Smooth muscle cell (in vitro differentiated cells): ENCODE results near the gene KIF3A. TPM values are rescaled to one million over a fixed set of nuclear protein-coding genes. Genes with fewer than 3 reads are reported as not detected.

ENCODE experiments used
- DNase-seq: peaks from one replicate; lab custom pipeline; 2025; ENCODE audit not compliant: unreplicated experiment; lab: John Stamatoyannopoulos, UW
- H2AFZ ChIP-seq: fragments of 200-600 bp; sonication (generic); 2 replicates; pipeline ENCODE4 v1.6.0; 2016; ENCODE audit warnings: antibody characterized with exemption, low read depth, mild to moderate bottlenecking
- H3F3A ChIP-seq: fragments of 200-600 bp; sonication (generic); 2 replicates; pipeline ENCODE4 v1.6.0; 2017; ENCODE audit warnings: antibody characterized with exemption, low read depth
- H3K27ac ChIP-seq: fragments of 200-600 bp; sonication (generic); 2 replicates; pipeline ENCODE4 v1.5.1; 2016; ENCODE audit warnings: low read depth, mild to moderate bottlenecking
- H3K27me3 ChIP-seq: fragments of 200-600 bp; sonication (generic); 2 replicates; pipeline ENCODE4 v1.6.1; 2016; ENCODE audit warnings: low read depth, mild to moderate bottlenecking
- H3K36me3 ChIP-seq: fragments of 200-600 bp; sonication (generic); 2 replicates; pipeline ENCODE4 v1.5.1; 2016; ENCODE audit warnings: low read depth
- H3K4me1 ChIP-seq: fragments of 200-600 bp; sonication (generic); 2 replicates; pipeline ENCODE4 v1.5.1; 2016; ENCODE audit warnings: low read depth
- H3K4me2 ChIP-seq: fragments of 200-600 bp; sonication (generic); 2 replicates; pipeline ENCODE4 v1.6.0; 2016; ENCODE audit warnings: mild to moderate bottlenecking
- H3K4me3 ChIP-seq: fragments of 200-600 bp; sonication (generic); 2 replicates; pipeline ENCODE4 v1.5.1; 2016; ENCODE audit warnings: mild to moderate bottlenecking
- H3K79me2 ChIP-seq: fragments of 200-600 bp; sonication (generic); 2 replicates; pipeline ENCODE4 v1.6.0; 2016; ENCODE audit warnings: low read depth, mild to moderate bottlenecking
- H3K9ac ChIP-seq: fragments of 200-600 bp; sonication (generic); 2 replicates; pipeline ENCODE4 v1.6.0; 2016; ENCODE audit warnings: low read depth
- H3K9me3 ChIP-seq: fragments of 200-600 bp; sonication (generic); replicated peaks from 2 replicates; pipeline ENCODE4 v1.5.1; 2016; ENCODE audit warnings: low read depth
- H4K20me1 ChIP-seq: fragments of 200-600 bp; sonication (generic); 2 replicates; pipeline ENCODE4 v1.6.0; 2016; ENCODE audit warnings: low read depth
- WGBS: methylation state at CpG from one replicate; pipeline ENCODE4 v1.1.7; 2016; ENCODE audit warnings: low lambda C conversion rate; 5-methylcytosine and 5-hydroxymethylcytosine counted together
- polyA plus RNA-seq: library from polyadenylated mRNA; unstranded; fragments of >200 nt; fragmentation: Nextera tagmentation; extraction: Ambion mirVana; gene quantifications from 2 replicates; pipeline ENCODE4 v1.2.1, GENCODE V29; 2016
- total RNA-seq: library from RNA; depleted of rRNA; stranded (reverse); fragments of >200 nt; gene quantifications from 2 replicates; pipeline ENCODE4 v1.2.3, GENCODE V29; 2014
- TF ChIP-seq, protein P1 (sequence below): fragments of 200-600 bp; sonication (generic); IDR thresholded peaks from 2 replicates; pipeline ENCODE4 v1.5.1; 2017; ENCODE audit warnings: borderline replicate concordance, mild to moderate bottlenecking, antibody characterized with exemption; ENCODE audit not compliant: insufficient read depth, poor library complexity, severe bottlenecking

The KIF3A gene
- total and polyA plus RNA-seq, 2 experiments from 2014 or later = 12.6 to 21.4 TPM

DNA sequence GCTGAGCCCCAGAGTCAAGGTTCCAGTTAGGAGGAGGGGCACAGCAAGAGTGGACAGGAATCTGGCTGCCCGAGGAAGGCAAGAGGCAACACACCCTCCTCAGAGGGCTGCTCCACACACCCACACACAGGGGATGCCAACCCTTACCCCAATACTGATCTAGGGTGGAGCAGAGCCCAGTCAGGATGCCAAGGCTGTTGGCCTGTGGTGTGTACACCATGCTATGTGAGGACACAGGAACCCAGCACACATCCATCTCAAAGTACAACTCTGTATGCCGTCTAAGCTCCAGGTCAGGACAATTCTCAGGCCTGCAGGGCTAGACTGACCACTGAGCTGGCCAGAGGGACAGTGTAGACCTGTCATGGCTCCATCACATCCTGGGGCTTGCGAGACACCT is 37.1 kb upstream of the KIF3A start:
- TF ChIP-seq, protein P1, sequence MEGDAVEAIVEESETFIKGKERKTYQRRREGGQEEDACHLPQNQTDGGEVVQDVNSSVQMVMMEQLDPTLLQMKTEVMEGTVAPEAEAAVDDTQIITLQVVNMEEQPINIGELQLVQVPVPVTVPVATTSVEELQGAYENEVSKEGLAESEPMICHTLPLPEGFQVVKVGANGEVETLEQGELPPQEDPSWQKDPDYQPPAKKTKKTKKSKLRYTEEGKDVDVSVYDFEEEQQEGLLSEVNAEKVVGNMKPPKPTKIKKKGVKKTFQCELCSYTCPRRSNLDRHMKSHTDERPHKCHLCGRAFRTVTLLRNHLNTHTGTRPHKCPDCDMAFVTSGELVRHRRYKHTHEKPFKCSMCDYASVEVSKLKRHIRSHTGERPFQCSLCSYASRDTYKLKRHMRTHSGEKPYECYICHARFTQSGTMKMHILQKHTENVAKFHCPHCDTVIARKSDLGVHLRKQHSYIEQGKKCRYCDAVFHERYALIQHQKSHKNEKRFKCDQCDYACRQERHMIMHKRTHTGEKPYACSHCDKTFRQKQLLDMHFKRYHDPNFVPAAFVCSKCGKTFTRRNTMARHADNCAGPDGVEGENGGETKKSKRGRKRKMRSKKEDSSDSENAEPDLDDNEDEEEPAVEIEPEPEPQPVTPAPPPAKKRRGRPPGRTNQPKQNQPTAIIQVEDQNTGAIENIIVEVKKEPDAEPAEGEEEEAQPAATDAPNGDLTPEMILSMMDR = no peak
- H3K27me3 ChIP-seq = no peaks in the 10 kb centered on the region
- 60% methylated on average over 3 of the region's 3 CpGs for WGBS
- peaks cover 23% of the 10 kb centered on the region for H3K4me1 ChIP-seq
- no peak for DNase-seq
- no peaks in the 10 kb centered on the region for H3K36me3 ChIP-seq
- no peak overlapping the region for H3K9ac ChIP-seq
- no peak overlapping the region for H3K27ac ChIP-seq
- no peak overlapping the region for H3K4me3 ChIP-seq
- no peak overlapping the region for H3K4me2 ChIP-seq
- H4K20me1 ChIP-seq = peaks cover 61% of the 10 kb centered on the region
- H2AFZ ChIP-seq = no peak overlapping the region
- peaks cover 66% of the 10 kb centered on the region for H3K79me2 ChIP-seq
- H3K9me3 ChIP-seq = no peaks in the 10 kb centered on the region
- H3F3A ChIP-seq = no peaks in the 10 kb centered on the region

DNA sequence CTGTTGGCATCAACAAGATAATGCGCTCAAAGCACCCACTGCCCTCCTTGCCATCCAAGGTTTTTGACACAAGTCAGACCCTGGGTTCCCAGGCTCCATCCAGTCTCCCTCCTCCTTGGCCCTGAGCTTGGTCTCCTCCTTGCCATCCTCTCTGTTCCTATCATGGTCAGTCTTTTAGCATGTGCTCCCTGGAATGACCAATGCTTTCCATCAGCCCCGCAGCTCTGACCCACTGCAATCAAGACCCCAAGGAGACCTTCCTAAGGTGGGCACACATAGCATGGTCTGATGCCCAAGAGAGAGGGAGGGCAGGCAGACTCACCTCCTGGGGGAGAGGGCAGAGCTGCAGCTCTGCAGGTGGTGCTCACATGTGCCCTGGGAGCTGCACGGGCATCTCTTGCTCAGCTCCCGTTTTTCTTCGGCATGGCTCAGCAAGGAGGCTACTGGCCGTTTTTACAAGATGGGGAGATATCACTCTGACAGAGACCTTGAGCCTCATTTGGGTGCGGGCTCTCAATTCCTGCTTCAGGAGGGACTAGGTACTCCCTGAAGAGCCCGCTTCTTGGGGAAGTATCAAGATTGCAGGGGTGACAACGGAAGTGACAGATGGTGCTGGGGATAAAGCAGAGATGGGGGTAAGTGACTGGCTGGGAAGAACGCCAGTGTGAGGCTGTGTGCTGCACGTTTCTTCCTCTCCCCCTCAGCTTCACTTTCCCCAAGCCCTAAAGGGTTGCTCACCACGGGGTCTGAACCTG is 36.4 kb upstream of the KIF3A start:
- WGBS = 83% methylated on average over 12 of the region's 12 CpGs
- Histone ChIP-seq H4K20me1 (peaks cover 67% of the 10 kb centered on the region), H3K9ac (no peak overlapping the region)

DNA sequence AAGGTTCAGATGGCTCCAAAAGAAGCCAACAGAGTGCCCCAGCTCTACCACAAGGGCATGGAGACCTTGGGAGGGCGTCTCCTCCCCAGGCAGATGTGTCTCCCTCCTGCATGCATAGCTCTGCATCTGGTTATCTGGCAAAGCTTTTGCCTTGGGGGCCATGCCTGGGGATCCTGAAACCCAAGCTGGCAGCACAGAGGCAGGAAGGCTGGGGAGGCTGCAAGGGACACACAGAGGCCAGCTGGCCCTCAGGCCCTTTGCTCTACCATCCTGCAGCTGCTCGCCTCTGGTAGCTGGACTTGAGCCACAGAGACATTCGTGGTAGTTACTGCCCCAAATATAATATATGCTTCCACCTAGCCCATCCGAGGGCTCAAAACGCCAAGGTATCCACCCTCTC is 35.8 kb upstream of the KIF3A start:
- H3K27ac ChIP-seq = no peak overlapping the region
- H3K9ac ChIP-seq = no peak overlapping the region
- no peaks in the 10 kb centered on the region for H3K9me3 ChIP-seq
- 93% methylated on average over 5 of the region's 5 CpGs for WGBS
- H2AFZ ChIP-seq = no peak overlapping the region
- peaks cover 23% of the 10 kb centered on the region for H3K4me1 ChIP-seq
- no peaks in the 10 kb centered on the region for H3K36me3 ChIP-seq
- H3K79me2 ChIP-seq = peaks cover 79% of the 10 kb centered on the region
- no peak overlapping the region for H3K4me2 ChIP-seq
- H3K27me3 ChIP-seq = no peaks in the 10 kb centered on the region
- H3F3A ChIP-seq = no peaks in the 10 kb centered on the region
- peaks cover 74% of the 10 kb centered on the region for H4K20me1 ChIP-seq
- TF ChIP-seq, protein P1 = no peak
- no peak for DNase-seq
- no peak overlapping the region for H3K4me3 ChIP-seq

More for the DNA sequence above, 36.4 kb upstream of the KIF3A start:
- Histone ChIP-seq H3K36me3 (no peaks in the 10 kb centered on the region), H3K4me2 (no peak overlapping the region), H3K9me3 (no peaks in the 10 kb centered on the region), H3K79me2 (peaks cover 73% of the 10 kb centered on the region), H3K27ac (no peak overlapping the region), H3F3A (no peaks in the 10 kb centered on the region), H3K4me1 (peaks cover 23% of the 10 kb centered on the region), H3K27me3 (no peaks in the 10 kb centered on the region), H3K4me3 (no peak overlapping the region), H2AFZ (no peak overlapping the region)
- DNase-seq = no peak
- TF ChIP-seq, protein P1 = no peak
